ENCODE data around the gene WWOX.

Gene WWOX

GRCh38 chr16:78563905-78564304, 464.5 kb downstream of the WWOX start:
- no peaks in the 10 kb centered on the region for H3K27me3 Mint-ChIP-seq (ENCODE audit: low read depth)
- no peaks in the 10 kb centered on the region for H3K36me3 Mint-ChIP-seq (ENCODE audit: low read depth)
- H3K27ac Mint-ChIP-seq: no peak overlapping the region
- no peak overlapping the region for H3K4me3 Mint-ChIP-seq
- no peaks in the 10 kb centered on the region for H3K9me3 Mint-ChIP-seq
- peaks cover 9% of the 10 kb centered on the region for H3K4me1 Mint-ChIP-seq (ENCODE audit: low read depth)

- H3K27ac Mint-ChIP-seq: no peak overlapping the region
- H3K4me1 Mint-ChIP-seq (ENCODE audit: low read depth): peaks cover 12% of the 10 kb centered on the region
- H3K4me3 Mint-ChIP-seq: no peak overlapping the region
- no peaks in the 10 kb centered on the region for H3K36me3 Mint-ChIP-seq (ENCODE audit: low read depth)
- H3K27me3 Mint-ChIP-seq (ENCODE audit: low read depth): no peaks in the 10 kb centered on the region
- H3K9me3 Mint-ChIP-seq: no peaks in the 10 kb centered on the region
Measured at GRCh38 chr16:78566397-78567073, 467.1 kb downstream of the WWOX start.

GRCh38 chr16:78570399-78571141, 471.1 kb downstream of the WWOX start:
- no peaks in the 10 kb centered on the region for H3K9me3 Mint-ChIP-seq
- H3K27ac Mint-ChIP-seq: no peak overlapping the region
- peaks cover 12% of the 10 kb centered on the region for H3K4me1 Mint-ChIP-seq (ENCODE audit: low read depth)
- no peaks in the 10 kb centered on the region for H3K36me3 Mint-ChIP-seq (ENCODE audit: low read depth)
- H3K4me3 Mint-ChIP-seq: no peak overlapping the region
- no peaks in the 10 kb centered on the region for H3K27me3 Mint-ChIP-seq (ENCODE audit: low read depth)

GRCh38 chr16:78571434-78571833, 472.0 kb downstream of the WWOX start:
- no peaks in the 10 kb centered on the region for H3K27me3 Mint-ChIP-seq (ENCODE audit: low read depth)
- no peak overlapping the region for H3K4me3 Mint-ChIP-seq
- peaks cover 8% of the 10 kb centered on the region for H3K4me1 Mint-ChIP-seq (ENCODE audit: low read depth)
- H3K36me3 Mint-ChIP-seq (ENCODE audit: low read depth): no peaks in the 10 kb centered on the region
- H3K9me3 Mint-ChIP-seq: no peaks in the 10 kb centered on the region
- H3K27ac Mint-ChIP-seq: no peak overlapping the region

GRCh38 chr16:78571898-78572358, 472.5 kb downstream of the WWOX start:
- Mint-ChIP-seq H3K36me3 (ENCODE audit: low read depth) (no peaks in the 10 kb centered on the region), H3K9me3 (no peaks in the 10 kb centered on the region), H3K27me3 (ENCODE audit: low read depth) (no peaks in the 10 kb centered on the region), H3K4me3 (no peak overlapping the region), H3K27ac (no peak overlapping the region), H3K4me1 (ENCODE audit: low read depth) (peaks cover 3% of the 10 kb centered on the region)

GRCh38 chr16:78574571-78574970, 475.1 kb downstream of the WWOX start:
- no peaks in the 10 kb centered on the region for H3K9me3 Mint-ChIP-seq
- peaks cover 3% of the 10 kb centered on the region for H3K4me1 Mint-ChIP-seq (ENCODE audit: low read depth)
- H3K36me3 Mint-ChIP-seq (ENCODE audit: low read depth): no peaks in the 10 kb centered on the region
- no peak overlapping the region for H3K27ac Mint-ChIP-seq
- no peaks in the 10 kb centered on the region for H3K27me3 Mint-ChIP-seq (ENCODE audit: low read depth)
- H3K4me3 Mint-ChIP-seq: no peak overlapping the region

- Mint-ChIP-seq H3K4me3 (no peak overlapping the region), H3K27me3 (ENCODE audit: low read depth) (no peaks in the 10 kb centered on the region), H3K36me3 (ENCODE audit: low read depth) (no peaks in the 10 kb centered on the region), H3K4me1 (ENCODE audit: low read depth) (no peaks in the 10 kb centered on the region), H3K9me3 (peaks cover 2% of the 10 kb centered on the region), H3K27ac (no peak overlapping the region)
Measured at GRCh38 chr16:78576941-78577340, 477.5 kb downstream of the WWOX start.

GRCh38 chr16:78577630-78578029, 478.2 kb downstream of the WWOX start:
- H3K4me3 Mint-ChIP-seq: no peak overlapping the region
- H3K27me3 Mint-ChIP-seq (ENCODE audit: low read depth): no peaks in the 10 kb centered on the region
- no peaks in the 10 kb centered on the region for H3K4me1 Mint-ChIP-seq (ENCODE audit: low read depth)
- H3K9me3 Mint-ChIP-seq: peaks cover 2% of the 10 kb centered on the region
- no peak overlapping the region for H3K27ac Mint-ChIP-seq
- no peaks in the 10 kb centered on the region for H3K36me3 Mint-ChIP-seq (ENCODE audit: low read depth)

GRCh38 chr16:78579020-78579419, 479.6 kb downstream of the WWOX start:
- H3K27me3 Mint-ChIP-seq (ENCODE audit: low read depth): no peaks in the 10 kb centered on the region
- H3K4me1 Mint-ChIP-seq (ENCODE audit: low read depth): no peaks in the 10 kb centered on the region
- H3K36me3 Mint-ChIP-seq (ENCODE audit: low read depth): no peaks in the 10 kb centered on the region
- H3K4me3 Mint-ChIP-seq: no peak overlapping the region
- H3K9me3 Mint-ChIP-seq: peaks cover 2% of the 10 kb centered on the region
- no peak overlapping the region for H3K27ac Mint-ChIP-seq

GRCh38 chr16:78583441-78583840, 484.0 kb downstream of the WWOX start:
- no peak overlapping the region for H3K4me3 Mint-ChIP-seq
- H3K9me3 Mint-ChIP-seq: peaks cover 2% of the 10 kb centered on the region
- H3K27me3 Mint-ChIP-seq (ENCODE audit: low read depth): no peaks in the 10 kb centered on the region
- H3K36me3 Mint-ChIP-seq (ENCODE audit: low read depth): no peaks in the 10 kb centered on the region
- no peaks in the 10 kb centered on the region for H3K4me1 Mint-ChIP-seq (ENCODE audit: low read depth)
- H3K27ac Mint-ChIP-seq: no peak overlapping the region

- no peaks in the 10 kb centered on the region for H3K4me1 Mint-ChIP-seq (ENCODE audit: low read depth)
- no peak overlapping the region for H3K27ac Mint-ChIP-seq
- H3K4me3 Mint-ChIP-seq: no peak overlapping the region
- peaks cover 2% of the 10 kb centered on the region for H3K9me3 Mint-ChIP-seq
- no peaks in the 10 kb centered on the region for H3K36me3 Mint-ChIP-seq (ENCODE audit: low read depth)
- H3K27me3 Mint-ChIP-seq (ENCODE audit: low read depth): no peaks in the 10 kb centered on the region
Measured at GRCh38 chr16:78584213-78584860, 484.9 kb downstream of the WWOX start.

GRCh38 chr16:78584991-78585390, 485.5 kb downstream of the WWOX start:
- Mint-ChIP-seq H3K4me1 (ENCODE audit: low read depth) (no peaks in the 10 kb centered on the region), H3K4me3 (no peak overlapping the region), H3K36me3 (ENCODE audit: low read depth) (no peaks in the 10 kb centered on the region), H3K9me3 (peaks cover 2% of the 10 kb centered on the region), H3K27me3 (ENCODE audit: low read depth) (no peaks in the 10 kb centered on the region), H3K27ac (no peak overlapping the region)

- H3K27ac Mint-ChIP-seq: no peak overlapping the region
- H3K9me3 Mint-ChIP-seq: no peaks in the 10 kb centered on the region
- no peak overlapping the region for H3K4me3 Mint-ChIP-seq
- H3K27me3 Mint-ChIP-seq (ENCODE audit: low read depth): no peaks in the 10 kb centered on the region
- no peaks in the 10 kb centered on the region for H3K4me1 Mint-ChIP-seq (ENCODE audit: low read depth)
- H3K36me3 Mint-ChIP-seq (ENCODE audit: low read depth): no peaks in the 10 kb centered on the region
Measured at GRCh38 chr16:78589331-78589730, 489.9 kb downstream of the WWOX start.

- H3K4me1 Mint-ChIP-seq (ENCODE audit: low read depth): no peaks in the 10 kb centered on the region
- no peak overlapping the region for H3K27ac Mint-ChIP-seq
- no peaks in the 10 kb centered on the region for H3K27me3 Mint-ChIP-seq (ENCODE audit: low read depth)
- H3K36me3 Mint-ChIP-seq (ENCODE audit: low read depth): no peaks in the 10 kb centered on the region
- no peaks in the 10 kb centered on the region for H3K9me3 Mint-ChIP-seq
- H3K4me3 Mint-ChIP-seq: no peak overlapping the region
Measured at GRCh38 chr16:78591682-78592103, 492.2 kb downstream of the WWOX start.

- no peaks in the 10 kb centered on the region for H3K36me3 Mint-ChIP-seq (ENCODE audit: low read depth)
- H3K4me3 Mint-ChIP-seq: no peak overlapping the region
- H3K4me1 Mint-ChIP-seq (ENCODE audit: low read depth): no peaks in the 10 kb centered on the region
- H3K9me3 Mint-ChIP-seq: no peaks in the 10 kb centered on the region
- H3K27ac Mint-ChIP-seq: no peak overlapping the region
- H3K27me3 Mint-ChIP-seq (ENCODE audit: low read depth): no peaks in the 10 kb centered on the region
Measured at GRCh38 chr16:78592111-78592510, 492.7 kb downstream of the WWOX start.
